Natural killer cell treated with Interleukin-12 subunit alpha and Interleukin-12 subunit beta and Interleukin-15 and Interleukin-18, amount 100 ng/mL, for 72 hours (primary cell): Measurements from ENCODE around the gene SLC44A5. TPM values are rescaled to one million over a fixed set of nuclear protein-coding genes. Genes with fewer than 3 reads are reported as not detected.

Experiments used
- ATAC-seq, 2 donors: fragments of 150-1000 bp; cut with Tn5 transposase in 1 of 2; sonication (Bioruptor Pico), chemical (Tn5 transposase) in 1 of 2; 2 replicates each; pipeline ENCODE4 v1.10.0; 2021
- DNase-seq: peaks from one replicate; pipeline ENCODE4 v3.0.0; 2022; ENCODE audit warnings: low spot score
- H3K27ac Mint-ChIP-seq, 2 donors: 1 replicate in 1 of 2; 2 replicates in 1 of 2; pipeline ENCODE4 v1.8.0; 2022; ENCODE audit warnings: mixed read lengths in 2 of 2, mild to moderate bottlenecking in 1 of 2, moderate library complexity in 1 of 2
- H3K27me3 Mint-ChIP-seq, 2 donors: 1 replicate in 1 of 2; 2 replicates in 1 of 2; pipeline ENCODE4 v1.8.0; 2022; ENCODE audit warnings: mixed read lengths in 2 of 2
- H3K36me3 Mint-ChIP-seq: one replicate; pipeline ENCODE4 v1.8.0; 2022; ENCODE audit warnings: mixed read lengths
- H3K4me1 Mint-ChIP-seq, 2 donors: 1 replicate in 1 of 2; 2 replicates in 1 of 2; pipeline ENCODE4 v1.8.0; 2022; ENCODE audit warnings: low read depth in 2 of 2, mixed read lengths in 2 of 2, mild to moderate bottlenecking in 1 of 2
- H3K4me3 Mint-ChIP-seq: one replicate; pipeline ENCODE4 v1.8.0; 2022; ENCODE audit warnings: mixed read lengths
- H3K9me3 Mint-ChIP-seq: 2 replicates; pipeline ENCODE4 v1.8.0; 2022; ENCODE audit warnings: mixed read lengths
- total RNA-seq, 2 donors: library from RNA; stranded (reverse); gene quantifications; one replicate each; pipeline ENCODE4 v1.2.3, GENCODE V29; 2022

SLC44A5 gene
- total RNA-seq, 2 donors from 2014 or later, result 0.14 TPM; not detected in 1

GRCh38 chr1:75165264-75165663 lies 445.6 kb downstream of the SLC44A5 start:
- ATAC-seq, result no peak
- no peaks in the 10 kb centered on the region for H3K36me3 Mint-ChIP-seq
- no peak overlapping the region for H3K4me3 Mint-ChIP-seq
- peaks cover 6% of the 10 kb centered on the region for H3K9me3 Mint-ChIP-seq
- no peak for DNase-seq
- H3K4me1 Mint-ChIP-seq, result no peaks in the 10 kb centered on the region
- no peak overlapping the region for H3K27ac Mint-ChIP-seq
- H3K27me3 Mint-ChIP-seq, result no peaks in the 10 kb centered on the region

- no peak overlapping the region for H3K27ac Mint-ChIP-seq
- no peaks in the 10 kb centered on the region for H3K4me1 Mint-ChIP-seq
- peaks cover 3% of the 10 kb centered on the region for H3K9me3 Mint-ChIP-seq
- H3K36me3 Mint-ChIP-seq, result no peaks in the 10 kb centered on the region
- ATAC-seq, result no peak
- no peaks in the 10 kb centered on the region for H3K27me3 Mint-ChIP-seq
- no peak for DNase-seq
- H3K4me3 Mint-ChIP-seq, result no peak overlapping the region
Observed at GRCh38 chr1:75159154-75159553, 451.8 kb downstream of the SLC44A5 start.

Other genes with a start within 250 kb of the SLC44A5 start
- 10 to 100 TPM; 40.1 to 49.6 TPM for gene ACADM, start 113.6 kb upstream of the SLC44A5 start, total RNA-seq
- gene RABGGTB, start 175.1 kb upstream of the SLC44A5 start, total RNA-seq, result 100 to 1,000 TPM; 138 to 278 TPM
- 1 to 10 TPM in 1 of 2 donors, under 1 TPM in 1; 0.19 to 1.1 TPM for gene MSH4, start 185.8 kb upstream of the SLC44A5 start, total RNA-seq